ENCODE data around the gene DEAF1.

GRCh38 chr11:705646-706438 is 10.8 kb upstream of the DEAF1 start, which contains the start of gene EPS8L2:
- TF ChIP-seq POLR2AphosphoS5 (IDR thresholded peaks at IDR 0.05; ENCODE audit: low read depth, low read length) (no peak), POLR2A (IDR thresholded peaks at IDR 0.05; ENCODE audit: low read depth, low read length) (no peak), TAF1 (IDR thresholded peaks at IDR 0.05; ENCODE audit: low read depth, low read length) (no peak), POU2F2 (IDR thresholded peaks at IDR 0.05; ENCODE audit: low read depth, low read length) (no peak), SPI1 (IDR thresholded peaks at IDR 0.05; ENCODE audit: low read depth, low read length) (no peak)
